ENCODE results near the gene TTC21A.

TTC21A gene

DNA sequence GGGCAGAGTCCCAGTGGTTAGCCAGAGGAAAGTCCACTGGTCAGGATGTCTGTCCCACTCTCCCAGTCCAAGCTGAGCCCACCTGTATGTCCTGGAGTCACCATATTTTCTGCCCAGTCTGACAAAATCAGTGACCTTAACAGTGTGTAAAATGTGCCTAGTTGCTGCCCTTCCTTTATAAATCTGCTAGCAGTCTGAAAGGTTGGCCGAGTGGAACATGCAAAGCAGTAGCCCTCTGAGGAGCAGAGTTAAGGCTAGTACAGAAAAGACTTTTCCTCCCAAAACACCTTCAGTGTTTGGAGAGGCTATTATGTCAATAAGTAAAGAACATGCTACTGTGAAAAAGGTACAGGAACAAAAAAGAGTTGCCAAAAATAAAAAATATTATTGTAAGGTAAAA lies 15.3 kb downstream of the TTC21A start:
- no peak for FAIRE-seq

DNA sequence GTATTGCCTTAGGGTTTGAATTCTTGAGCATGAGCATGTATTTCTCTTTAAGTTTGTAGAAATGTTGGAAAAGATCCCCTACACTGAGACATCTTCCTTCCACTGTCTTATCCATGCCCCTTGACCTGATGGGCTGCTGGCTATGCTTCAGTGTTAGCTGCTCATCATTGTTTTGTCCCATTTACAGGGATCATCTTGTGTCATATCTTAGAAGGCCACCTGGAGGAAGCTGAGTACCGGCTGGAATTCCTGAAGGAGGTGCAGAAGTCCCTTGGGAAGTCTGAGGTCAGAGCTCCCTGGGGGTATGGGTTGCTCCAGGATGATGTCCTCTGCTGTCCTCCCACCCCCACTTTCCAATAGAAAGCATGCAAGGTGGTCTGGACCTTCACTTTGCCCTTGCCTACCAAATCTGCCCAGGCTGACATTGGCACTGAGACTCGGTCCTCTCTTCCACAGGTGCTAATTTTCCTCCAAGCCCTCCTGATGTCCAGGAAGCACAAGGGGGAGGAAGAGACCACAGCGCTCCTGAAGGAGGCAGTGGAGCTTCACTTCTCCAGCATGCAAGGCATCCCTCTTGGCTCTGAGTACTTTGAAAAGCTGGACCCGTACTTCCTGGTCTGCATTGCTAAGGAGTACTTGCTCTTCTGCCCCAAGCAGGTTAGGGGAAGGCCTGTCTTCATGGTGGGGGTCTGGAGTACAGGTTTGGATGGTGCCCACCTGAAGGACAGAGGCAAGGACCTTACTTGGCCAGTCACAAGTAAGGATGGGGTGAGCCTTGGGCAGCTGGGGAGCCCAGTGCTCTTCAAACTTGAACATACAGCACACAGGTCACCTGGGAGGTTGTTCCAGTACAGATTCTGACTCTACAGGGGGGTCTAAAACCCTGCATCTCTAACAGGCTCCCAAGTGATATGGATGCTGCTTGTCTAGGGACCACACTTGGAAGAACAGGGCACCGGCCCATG lies 17.7 kb downstream of the TTC21A start:
- no peak for FAIRE-seq

DNA sequence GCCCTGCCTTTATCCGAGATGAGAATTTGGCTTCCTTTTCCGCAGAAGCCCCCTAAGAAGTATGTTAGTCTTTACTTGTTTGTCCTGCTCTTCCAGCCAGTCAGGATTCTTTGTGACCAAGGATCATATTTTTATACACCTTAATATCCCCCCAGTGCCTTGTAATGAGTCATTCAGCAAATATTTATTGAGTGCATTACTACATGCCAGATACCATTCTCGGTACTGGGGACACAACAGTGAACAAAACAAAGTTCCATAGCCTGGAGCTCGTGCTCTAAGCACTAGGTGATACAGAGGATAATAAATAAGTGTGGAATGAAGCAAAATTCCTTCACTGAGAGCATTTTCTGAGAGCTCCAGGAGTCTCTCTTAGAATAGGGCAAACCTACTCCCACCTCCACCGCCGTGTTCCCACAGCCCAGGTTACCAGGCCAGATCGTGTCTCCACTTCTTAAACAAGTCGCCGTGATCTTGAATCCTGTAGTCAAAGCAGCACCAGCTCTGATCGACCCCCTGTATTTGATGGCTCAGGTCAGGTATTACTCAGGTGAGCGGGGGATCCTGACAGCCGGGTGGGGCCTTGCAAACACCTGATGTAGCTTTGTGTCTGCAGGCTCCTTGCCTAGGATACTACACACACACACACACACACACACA lies 18.5 kb downstream of the TTC21A start:
- FAIRE-seq, result no peak

DNA sequence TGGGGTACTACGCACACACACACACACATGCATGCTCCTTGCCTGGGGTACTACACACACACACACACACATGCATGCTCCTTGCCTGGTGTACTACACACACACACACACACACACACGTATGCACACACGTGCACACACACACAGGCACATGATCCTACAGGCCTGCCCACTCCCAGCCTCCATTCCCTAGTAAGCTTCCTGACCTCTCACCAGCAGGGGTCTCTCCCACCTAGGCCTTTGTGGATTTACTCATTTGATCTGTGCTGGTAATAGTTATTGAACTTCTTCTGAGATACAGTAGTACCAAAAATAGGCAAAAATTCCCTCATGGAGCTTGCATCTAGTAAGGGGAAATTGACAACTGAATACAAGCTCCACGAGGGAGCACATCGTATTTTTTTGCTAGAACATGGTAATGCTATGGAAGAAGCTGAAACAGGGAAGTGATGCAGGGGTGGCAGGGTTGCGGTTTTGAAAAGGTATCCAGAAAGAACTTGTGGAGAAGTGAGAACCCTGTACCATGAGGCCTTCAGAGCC lies 19.1 kb downstream of the TTC21A start:
- FAIRE-seq, result no peak

DNA sequence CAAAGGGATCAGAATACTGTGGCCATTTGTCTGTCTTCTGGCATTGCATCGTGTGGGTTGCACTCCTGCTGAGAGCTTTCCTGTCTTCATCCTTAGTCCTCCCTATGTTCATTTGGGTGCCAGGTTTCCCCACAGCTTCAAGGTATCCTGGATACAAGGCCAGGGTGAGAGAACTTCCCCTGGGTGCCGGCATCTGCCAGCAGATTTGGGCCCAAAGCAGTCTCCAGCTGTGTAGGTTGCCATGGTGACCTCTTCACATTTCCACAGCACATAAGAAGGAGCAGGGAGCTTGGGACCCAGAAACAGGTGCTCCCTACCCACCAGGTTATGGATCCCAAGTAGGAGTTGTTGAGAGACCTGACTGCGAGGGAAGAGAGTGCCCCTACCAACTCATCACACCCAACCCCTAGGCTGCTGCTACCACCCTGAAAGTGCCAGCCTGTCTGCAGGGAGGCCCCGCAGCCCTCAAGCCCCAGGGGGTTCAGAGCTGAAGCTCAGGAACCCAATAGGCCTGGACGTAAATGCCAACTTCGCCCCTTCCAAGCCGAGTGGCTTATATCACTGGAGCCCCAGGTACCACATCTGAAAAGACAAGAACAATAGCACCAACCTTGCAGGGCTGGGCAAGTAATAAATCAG lies 19.9 kb downstream of the TTC21A start:
- no peak for FAIRE-seq

DNA sequence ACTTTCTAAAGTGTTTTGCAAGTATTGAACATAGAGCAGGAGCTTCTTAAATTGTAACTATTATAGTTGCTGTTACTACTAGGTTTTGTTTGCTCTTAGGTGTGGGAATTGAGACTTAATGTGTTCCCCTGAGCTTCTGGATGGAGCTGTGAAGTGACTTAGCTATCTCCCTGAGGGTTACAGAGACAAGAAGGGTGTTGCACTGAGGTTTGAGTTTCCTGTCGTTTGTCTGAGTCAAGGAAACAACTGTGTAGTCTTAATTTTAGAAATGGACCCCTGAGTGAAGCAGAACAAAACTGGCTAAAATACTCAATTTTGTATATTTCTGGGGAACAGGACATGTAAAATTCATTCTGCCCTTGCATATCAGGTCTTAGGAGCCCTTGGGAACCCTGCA lies 20.4 kb downstream of the TTC21A start:
- FAIRE-seq, result no peak

DNA sequence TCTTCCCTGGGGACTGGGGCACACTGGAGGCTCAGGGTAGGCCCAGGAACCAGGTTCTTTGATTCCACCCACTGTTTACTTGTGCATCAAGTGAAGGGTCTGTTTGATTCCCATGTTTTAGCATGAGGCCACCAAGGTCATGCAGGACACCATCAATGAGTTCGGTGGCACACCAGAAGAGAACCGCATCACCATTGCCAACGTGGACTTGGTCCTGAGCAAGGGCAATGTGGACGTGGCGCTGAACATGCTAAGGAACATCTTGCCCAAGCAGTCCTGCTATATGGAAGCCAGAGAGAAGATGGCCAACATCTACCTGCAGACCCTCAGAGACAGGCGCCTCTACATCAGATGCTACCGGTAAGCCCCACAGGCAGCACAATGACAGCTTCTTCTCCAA lies 21.5 kb downstream of the TTC21A start:
- no peak for FAIRE-seq

DNA sequence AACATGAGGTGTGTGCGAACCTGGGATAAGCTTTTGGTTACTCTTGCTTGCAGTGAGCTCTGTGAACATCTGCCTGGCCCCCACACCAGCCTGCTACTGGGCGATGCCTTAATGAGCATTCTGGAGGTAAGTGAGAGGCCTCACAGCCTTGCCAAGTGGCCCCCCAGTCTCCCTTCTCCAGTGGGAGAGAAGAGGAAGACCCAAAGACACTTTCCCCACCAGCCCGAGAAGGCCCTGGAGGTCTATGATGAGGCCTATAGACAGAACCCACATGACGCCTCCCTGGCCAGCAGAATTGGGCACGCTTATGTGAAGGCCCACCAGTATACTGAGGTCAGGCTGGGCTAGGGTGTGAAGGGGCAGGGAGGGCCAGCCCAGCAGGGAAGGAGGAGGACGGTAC lies 22.5 kb downstream of the TTC21A start:
- no peak for FAIRE-seq

DNA sequence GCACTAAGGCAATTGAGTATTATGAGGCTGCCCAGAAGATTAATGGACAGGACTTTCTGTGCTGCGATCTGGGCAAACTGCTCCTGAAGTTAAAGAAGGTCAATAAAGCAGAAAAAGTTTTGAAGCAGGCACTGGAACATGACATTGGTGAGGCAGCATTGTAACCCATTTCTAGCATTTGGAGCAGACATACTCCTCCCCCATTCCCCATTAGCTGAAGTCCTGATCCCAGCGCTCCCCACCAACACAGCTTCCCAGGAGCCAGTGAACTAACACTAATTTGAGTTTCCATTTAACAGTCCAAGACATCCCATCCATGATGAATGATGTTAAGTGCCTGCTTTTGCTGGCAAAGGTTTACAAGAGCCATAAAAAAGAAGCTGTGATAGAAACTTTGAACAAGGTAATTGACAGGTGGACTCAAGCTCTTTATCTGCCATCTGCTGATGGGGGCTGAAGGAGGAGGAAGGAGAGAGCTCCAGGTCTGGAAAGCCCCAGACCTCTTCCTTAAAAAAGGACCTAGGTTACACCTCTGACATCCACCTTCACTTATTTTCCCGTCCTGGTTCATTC lies 23.3 kb downstream of the TTC21A start:
- no peak for FAIRE-seq

DNA sequence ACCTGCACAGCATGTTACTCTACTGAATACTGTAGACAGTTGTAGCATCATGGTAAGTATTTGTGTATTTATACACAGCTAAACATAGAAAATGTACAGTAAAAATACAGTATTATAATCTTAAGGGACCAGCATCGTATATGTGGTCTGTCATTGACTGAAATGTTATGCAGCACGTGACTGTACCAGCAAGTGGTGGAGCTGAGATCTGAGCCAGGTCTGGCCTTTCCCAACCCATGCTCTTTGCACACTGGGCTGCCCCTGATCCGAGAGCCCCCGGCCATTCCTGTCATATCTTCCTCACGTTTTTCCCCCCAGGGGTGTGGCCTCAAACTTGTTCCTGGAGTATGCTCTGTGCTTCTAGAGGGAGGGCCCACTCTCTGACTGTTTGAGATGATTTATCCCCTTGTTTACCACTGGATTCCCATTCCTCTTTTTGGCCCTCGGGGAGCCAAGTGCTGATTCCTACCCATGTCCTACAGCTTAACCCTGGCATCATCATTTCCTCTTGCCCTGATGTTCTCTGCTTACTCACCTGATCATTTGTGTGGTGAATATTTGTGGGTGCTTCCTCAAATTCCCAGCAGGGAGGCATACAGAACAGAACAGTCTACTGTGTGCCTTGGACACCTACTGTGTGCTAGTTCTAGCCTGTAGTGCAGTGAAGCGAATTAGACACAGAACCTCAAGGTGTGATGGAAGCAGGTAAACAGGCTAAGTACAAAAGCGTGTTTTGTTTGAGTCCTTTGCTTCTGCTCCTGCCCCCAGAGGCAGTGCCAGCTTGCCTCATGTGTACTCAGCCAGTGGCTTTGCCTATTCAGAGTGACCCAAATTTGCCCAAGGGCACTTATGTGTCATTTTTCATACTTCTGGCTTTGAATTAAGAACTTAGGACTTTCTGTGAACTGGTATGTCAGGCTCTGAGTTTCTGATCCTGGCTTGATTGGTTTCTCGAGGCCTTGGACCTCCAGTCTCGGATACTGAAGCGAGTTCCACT lies 24.9 kb downstream of the TTC21A start:
- FAIRE-seq, result no peak

DNA sequence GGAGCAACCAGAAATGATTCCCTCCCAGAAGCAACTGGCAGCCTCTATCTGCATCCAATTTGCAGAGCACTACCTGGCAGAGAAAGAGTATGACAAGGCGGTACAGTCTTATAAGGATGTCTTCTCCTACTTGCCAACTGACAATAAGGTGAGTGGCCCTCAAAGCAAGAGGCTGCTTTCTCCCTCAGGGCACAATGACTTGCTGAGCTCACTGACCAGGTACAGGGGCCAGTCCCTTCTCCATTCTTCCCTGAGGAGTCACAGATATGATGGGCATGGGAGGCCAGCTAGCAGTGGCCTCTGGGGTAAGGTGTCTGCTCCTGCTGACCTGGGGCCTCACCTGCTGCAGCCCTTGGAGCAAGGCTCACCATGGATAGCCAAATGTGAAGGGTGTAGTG lies 25.6 kb downstream of the TTC21A start:
- FAIRE-seq, result no peak

DNA sequence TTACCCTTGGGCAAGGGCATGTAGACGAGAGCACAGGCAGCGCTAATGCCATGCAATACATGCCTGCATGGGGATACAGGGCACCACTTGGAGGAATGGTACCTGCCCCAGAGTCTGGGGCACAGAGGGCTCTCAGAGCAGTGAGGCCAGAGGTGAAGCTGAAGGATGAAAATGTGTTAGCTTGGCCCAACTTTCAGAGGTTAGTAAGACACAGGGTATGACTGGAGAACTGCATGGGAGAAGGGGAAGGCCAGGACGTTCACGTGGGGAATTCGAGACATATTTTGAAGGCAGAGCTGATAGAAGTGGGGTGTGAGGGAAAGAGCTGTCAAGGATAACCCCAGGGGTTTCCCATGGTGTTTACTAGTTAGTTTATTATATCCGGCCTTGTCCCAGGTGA lies 26.3 kb downstream of the TTC21A start:
- no peak for FAIRE-seq

DNA sequence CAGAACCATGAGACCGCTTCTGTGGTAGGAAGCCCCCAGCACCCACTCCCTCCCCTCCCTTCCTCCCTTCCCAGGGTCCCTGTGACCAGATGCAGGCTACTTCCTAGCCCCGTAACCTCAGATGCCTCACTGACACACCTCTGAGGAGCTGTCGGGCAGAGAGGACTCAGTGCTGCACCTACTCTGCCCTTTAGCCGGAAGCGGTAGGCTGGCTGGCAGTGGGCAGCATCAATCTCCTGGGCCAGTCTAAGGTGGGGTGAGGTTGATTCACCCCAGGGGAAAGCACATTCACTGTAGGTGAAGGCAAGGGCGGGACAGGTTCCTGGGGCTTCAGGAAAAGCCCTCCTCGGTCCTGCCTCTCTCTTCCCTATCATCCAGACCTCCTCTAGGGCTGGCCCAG lies 26.8 kb downstream of the TTC21A start:
- no peak for FAIRE-seq

DNA sequence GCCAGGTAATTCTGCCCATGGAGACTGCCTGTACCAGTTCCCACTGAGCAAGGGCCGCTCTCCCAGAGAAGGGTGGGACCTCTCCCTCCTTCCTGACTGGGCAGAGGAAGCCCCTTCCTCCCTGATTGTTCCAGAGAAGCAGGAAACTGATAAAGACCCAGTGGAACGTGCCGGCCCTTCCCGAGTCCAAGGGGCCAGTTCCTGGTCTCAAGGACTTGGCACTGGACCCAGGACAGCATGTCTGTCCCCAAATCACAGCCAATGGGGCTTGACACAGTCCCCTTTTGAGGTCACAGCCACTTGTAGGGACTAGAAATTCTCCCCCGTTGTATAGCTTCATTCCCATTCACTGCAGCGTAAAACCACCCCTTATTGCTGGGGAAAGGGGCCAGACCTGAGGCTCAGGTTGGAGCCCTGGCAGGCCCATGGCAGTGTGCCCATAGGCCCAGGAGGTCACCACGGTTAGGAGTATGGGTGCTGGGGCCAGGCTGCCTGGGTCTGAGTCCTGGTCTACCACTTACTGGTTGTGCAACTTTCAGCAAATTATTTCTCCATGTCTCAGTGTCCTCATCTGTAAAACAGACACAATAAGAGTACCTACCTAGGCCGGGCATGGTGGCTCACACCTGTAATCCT lies 27.8 kb downstream of the TTC21A start:
- FAIRE-seq, result no peak

DNA sequence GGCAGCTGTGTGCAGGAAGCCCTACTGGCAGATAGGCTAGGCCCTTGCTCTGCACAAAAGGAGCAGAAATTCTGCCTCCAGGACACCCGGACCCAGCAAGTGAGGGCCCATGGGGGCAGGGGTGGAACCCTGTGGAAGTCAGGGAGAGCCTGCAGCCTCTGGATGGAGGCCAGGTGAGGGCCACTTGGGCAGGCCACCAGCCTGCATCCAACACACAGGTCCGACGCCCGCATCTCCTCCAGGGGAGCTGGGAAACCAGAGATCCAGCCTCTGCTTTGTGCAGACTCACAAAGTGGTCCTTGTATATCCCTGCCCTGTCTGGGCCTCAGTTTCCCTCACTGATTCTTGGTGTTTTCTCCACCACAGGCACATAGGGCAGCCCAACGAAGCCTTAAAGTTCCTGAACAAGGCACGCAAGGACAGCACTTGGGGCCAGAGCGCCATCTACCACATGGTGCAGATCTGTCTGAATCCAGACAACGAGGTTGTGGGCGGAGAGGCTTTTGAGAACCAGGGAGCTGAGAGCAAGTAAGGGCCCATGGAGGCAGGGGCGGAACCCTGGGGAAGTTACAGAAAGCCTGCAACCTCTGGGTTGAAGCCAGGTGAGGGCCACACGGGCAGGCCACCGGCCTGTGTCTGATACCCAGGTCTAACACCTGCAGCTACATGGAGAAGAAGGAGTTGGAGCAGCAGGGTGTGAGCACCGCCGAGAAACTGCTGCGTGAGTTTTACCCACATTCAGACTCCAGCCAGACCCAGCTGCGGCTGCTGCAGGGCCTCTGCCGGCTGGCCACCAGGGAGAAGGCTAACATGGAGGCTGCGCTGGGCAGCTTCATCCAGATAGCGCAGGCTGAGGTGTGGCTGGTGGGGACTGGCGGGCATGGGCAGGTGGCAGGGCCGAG lies 29.3 kb downstream of the TTC21A start:
- FAIRE-seq, result no peak

DNA sequence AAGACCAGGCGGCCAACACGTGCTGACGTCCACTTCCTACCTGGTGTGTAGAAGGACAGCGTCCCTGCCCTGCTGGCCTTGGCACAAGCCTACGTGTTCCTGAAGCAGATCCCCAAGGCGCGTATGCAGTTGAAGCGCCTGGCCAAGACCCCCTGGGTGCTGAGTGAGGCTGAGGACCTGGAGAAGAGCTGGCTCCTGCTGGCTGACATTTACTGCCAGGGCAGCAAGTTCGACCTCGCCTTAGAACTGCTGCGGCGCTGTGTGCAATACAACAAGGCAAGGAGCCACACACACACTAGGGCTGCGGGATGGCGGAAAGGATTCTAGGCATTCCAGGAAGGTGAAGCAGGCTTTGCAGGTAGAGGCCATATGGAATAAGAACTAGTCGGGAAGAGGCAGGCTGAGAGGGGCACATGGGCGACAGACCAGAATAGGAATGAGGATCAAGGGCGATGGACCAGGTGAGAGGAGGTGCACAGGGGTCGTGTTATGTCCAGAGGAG lies 30.0 kb downstream of the TTC21A start:
- FAIRE-seq, result no peak

DNA sequence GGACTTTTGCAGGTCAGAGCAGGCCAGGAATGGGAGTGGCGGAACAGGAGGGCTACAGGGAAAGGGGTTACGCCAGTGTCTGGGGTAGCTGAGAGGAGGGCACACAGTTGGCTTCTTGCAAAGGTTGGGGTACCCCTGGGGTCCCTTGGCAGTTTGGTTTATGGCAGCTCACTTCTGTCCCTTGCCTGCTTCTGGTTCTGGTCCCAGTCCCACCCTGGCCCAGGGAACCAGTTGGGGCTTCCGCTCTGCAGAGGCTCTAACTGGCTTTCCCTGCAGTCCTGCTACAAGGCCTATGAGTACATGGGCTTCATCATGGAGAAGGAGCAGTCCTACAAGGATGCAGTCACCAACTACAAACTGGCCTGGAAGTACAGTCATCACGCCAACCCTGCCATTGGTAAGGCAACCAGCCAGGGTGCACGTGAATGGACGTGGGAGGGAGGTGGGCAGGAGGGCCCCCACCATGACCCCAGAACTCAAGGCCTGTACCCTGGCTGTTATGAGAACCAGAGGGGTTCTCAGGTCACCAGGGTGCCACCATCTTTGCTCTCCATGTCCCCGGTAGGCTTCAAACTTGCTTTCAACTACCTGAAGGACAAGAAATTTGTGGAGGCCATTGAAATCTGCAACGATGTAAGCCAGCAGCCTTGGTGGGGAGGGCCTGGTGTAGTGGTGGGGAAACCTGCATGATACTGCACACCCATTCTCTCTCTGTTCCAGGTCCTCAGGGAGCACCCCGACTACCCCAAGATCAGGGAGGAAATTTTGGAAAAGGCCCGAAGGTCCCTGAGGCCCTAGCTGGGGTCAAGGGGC lies 30.7 kb downstream of the TTC21A start:
- no peak for FAIRE-seq

DNA sequence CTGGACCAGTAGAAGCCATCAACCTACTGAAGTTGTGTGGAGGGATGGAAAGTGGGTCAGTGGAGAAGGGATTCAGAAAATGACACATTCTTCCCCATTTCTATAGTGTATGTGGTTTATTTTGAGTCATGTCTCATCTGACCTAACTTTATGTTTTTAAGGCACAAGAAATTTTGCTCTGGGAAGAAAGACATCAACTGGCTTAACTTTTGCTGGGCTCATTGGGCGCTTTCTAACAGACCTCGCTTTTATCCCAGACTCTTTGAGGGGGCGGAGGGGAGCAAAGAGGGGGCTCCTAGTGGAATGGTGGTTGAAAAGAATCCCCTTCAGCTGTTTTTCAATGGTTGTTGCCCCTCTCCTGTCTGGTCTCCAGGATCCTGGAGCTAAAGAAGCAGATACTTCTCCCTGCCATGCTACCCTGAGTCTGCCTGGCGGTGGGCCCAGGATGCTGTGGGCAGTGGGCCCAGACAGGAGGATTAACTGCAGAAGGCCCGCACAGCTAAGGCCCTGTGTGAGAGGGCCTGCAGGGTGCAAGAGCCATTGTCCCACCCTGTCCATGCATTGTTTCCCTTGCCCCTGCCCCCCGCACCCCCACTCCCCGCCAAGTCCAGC lies 31.4 kb downstream of the TTC21A start:
- no peak for FAIRE-seq

DNA sequence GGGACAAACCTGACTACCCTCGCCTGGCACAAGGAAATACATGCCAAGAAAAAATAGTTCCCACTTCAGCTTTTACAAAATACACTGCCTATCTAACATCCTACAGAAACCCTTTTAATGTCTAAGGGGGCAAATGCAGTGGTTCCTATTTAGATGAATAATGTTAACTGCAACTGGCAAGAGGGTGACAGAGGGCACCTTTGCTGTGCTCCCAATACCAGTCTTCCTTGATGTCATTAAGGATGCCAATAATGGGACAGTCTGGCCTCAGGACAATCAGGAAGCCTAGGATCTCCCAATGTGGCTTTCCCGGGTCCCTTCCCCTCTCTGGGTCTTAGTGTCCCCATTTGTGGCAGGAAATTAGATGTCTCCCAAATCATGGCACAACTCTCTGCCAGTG lies 32.0 kb downstream of the TTC21A start:
- FAIRE-seq, result no peak
